GM12864 (cell line): Measurements from ENCODE around the gene TMEM260.
"Not testable (repeated sequence)": the region's sequence is repeated elsewhere in the genome, so short reads cannot be mapped to it uniquely, and the experiment has no call there.

ENCODE experiments used
- DNase-seq: peaks from one replicate; pipeline ENCODE4 v3.0.0-alpha.2; 2011; ENCODE audit warnings: low read depth
- H3K4me3 ChIP-seq: 2 replicates; pipeline ENCODE4 v1.5.1; 2011; ENCODE audit warnings: mild to moderate bottlenecking, low read depth, low read length, control low read depth
- CTCF ChIP-seq: IDR thresholded peaks from 2 replicates; pipeline ENCODE4 v1.5.1; 2011; ENCODE audit warnings: low read depth, mild to moderate bottlenecking, moderate library complexity, low read length, control low read depth, inconsistent platforms; ENCODE audit errors: missing control alignments

The TMEM260 gene

GRCh38 chr14:56594428-56594827 is 14.8 kb downstream of the TMEM260 start:
- no peak for TF ChIP-seq CTCF
- no peak overlapping the region for H3K4me3 ChIP-seq
- no peak for DNase-seq

- no peak overlapping the region for H3K4me3 ChIP-seq
- DNase-seq, result no peak
- no peak for TF ChIP-seq CTCF
These were observed 18.9 kb downstream of the TMEM260 start for GRCh38 chr14:56598519-56598918.

- no peak for DNase-seq
- H3K4me3 ChIP-seq, result no peak overlapping the region
- no peak for TF ChIP-seq CTCF
These were observed 24.1 kb downstream of the TMEM260 start for GRCh38 chr14:56603648-56604047.

- TF ChIP-seq CTCF, result no peak
- no peak for DNase-seq
- no peak overlapping the region for H3K4me3 ChIP-seq
These were observed 29.1 kb downstream of the TMEM260 start for GRCh38 chr14:56608689-56609088.

GRCh38 chr14:56611663-56612062 is 32.1 kb downstream of the TMEM260 start:
- not testable (repeated sequence) for DNase-seq, H3K4me3 ChIP-seq

GRCh38 chr14:56617084-56617483 is 37.5 kb downstream of the TMEM260 start:
- no peak for TF ChIP-seq CTCF
- no peak overlapping the region for H3K4me3 ChIP-seq
- DNase-seq, result no peak

GRCh38 chr14:56630707-56631106 is 51.1 kb downstream of the TMEM260 start:
- H3K4me3 ChIP-seq, result no peak overlapping the region
- TF ChIP-seq CTCF, result no peak
- DNase-seq, result no peak

- no peak for TF ChIP-seq CTCF
- H3K4me3 ChIP-seq, result no peak overlapping the region
- no peak for DNase-seq
These were observed 52.6 kb downstream of the TMEM260 start for GRCh38 chr14:56632195-56632594.
